GM21529 (cell line): ENCODE results near the gene LRP6.
"Not testable (repeated sequence)": the region's sequence is repeated elsewhere in the genome, so short reads cannot be mapped to it uniquely, and the experiment has no call there.

ENCODE experiments used
- ATAC-seq: cut with Tn5 transposase; IDR thresholded peaks from one replicate; pipeline ENCODE4 v1.9.1; 2021; ENCODE audit not compliant: unreplicated experiment

Gene LRP6

DNA sequence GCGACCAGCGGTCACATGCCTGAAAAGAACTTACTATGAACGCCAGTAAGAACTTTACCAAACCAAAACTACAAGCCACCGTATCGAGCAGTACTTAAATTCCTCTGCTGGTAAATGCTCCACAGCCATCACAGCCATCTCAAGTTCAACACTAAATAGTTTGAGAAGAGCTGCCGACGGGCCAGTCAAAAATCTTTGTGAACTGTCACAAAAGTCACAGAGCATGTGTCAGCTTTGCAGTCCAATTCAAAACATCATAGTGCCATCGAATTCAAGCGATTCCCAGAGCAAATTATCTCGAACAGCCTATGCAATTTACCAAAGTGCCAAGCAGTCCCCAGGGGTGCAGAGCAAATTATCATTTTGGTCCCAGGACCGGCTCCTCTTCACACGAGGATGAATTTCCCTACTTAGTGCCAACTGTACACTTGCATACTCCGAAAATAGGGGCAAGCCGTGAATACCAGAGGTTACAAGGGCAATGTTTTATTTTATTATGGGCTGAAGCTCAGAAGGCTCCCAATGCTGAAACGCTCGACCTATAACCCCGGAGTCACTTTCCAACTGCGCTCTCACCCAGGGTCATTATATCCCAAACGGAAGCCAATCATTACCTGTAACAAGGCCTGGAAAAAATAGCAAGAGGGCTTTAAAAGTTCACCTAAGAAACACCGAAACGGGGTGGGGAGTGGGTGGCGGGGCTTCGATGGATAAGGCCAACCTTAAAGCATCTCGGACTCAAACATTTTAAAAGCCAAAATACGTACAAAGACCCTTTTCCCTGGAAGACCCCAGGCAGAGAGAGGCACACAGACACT is 1.1 kb downstream of the LRP6 start:
- no peak for ATAC-seq

DNA sequence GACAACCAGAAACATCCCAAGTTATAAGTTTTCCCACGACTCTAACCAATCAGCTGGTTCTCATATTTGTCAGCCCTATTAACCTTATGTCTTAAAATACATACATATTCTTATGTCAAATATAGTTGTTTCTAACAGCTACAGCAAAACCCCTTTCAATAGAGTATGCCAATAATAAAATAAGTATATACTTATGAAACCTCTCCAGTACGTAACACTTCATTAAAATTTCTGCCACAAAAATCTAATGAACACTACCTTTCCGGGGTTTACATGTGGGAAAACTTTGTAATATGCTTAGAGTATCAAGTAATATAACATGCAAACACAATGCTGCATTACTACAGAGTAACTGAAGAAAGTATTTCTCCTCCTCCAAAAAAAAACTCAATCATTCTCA is 1.8 kb downstream of the LRP6 start:
- no peak for ATAC-seq

GRCh38 chr12:12263909-12264308 is 2.9 kb downstream of the LRP6 start:
- no peak for ATAC-seq

DNA sequence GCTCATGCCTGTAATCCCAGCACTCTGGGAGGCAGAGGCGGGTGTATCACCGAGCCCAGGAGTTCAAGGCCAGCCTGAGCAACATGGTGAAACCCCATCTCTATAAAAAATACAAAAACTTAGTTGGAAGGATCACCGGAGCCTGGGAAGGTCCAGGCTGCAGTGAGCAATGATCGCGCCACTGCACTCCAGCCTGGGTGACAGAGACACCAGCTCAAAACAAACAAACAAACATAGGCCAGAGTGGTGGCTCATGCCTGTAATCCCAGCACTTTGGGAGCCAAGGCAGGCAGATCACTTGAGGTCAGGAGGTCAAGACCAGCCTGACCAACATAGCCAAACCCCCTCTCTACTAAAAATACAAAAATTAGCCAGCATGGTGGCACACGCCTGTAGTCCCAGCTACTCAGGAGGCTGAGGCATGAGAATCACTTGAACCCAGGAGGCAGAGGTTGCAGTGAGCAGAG is 10.5 kb downstream of the LRP6 start:
- not testable (repeated sequence) for ATAC-seq

GRCh38 chr12:12254553-12254952 is 12.3 kb downstream of the LRP6 start:
- no peak for ATAC-seq

- ATAC-seq = no peak
These were observed 17.4 kb downstream of the LRP6 start for GRCh38 chr12:12249216-12250050.

DNA sequence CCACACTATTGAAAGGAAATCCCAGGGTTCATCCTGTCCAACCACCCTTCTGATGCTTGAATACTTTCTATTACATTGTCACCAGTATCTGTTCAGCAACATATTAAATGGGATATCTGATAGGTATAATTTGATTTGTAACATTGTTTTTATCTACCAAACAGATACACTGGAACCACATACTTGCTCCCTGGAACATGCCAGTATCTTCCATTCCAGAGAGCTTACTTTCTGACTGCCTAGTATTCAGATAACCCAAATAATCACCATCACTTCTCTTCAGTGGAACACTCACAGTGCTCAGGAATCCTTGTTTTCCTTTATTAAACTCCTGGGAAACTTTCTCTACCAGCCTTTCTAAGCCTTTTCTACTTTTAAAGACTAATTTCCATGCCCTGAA is 19.3 kb downstream of the LRP6 start:
- no peak for ATAC-seq

DNA sequence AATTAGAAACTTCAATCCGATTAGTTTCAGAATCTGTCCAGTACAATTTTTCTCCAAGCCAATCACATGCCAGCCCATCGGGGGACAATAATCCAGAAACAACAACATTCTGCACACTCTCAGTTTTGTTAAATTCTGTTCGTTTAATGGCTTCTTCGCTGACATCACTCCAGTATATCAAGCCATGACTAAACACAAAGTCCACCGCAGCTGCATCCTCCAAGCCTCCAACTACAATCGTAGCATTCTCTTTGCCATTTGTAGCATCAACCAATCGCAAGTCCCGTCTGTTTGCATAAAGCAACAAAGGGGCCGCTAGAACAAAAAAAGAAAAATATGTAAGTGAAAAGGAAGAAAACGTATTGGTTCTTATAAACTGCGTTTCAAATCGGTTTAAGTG is 22.5 kb downstream of the LRP6 start:
- ATAC-seq = no peak

DNA sequence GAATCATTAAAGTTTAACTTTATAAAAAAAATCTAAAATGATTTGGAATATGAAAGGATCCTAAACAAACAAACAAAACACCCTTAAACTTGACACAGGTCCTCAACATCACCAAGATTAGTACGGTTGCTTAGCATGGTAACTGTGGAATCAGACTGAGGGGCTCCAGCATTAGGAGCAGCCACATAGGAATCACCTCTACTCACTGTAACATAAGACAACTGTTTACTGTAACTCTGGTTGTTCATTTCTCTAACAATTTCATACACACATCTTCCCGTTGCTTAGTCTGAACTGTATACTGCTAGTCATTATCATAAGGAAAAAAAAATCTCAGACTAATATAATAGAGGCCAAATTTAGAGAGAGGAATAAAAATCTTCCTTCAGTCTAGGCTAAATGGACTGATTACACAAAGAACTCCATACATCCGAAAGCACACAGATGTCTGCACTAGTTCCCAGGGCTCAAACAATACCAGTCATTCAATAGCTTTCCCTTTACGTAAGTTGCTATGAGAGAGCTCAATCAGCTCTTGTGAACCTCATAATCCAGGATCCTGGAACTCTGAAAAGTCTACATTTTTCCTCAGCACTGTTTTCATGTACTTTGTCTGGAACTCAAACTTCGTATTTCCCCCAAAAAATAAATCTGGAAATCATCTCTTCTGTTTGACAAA is 26.0 kb downstream of the LRP6 start:
- ATAC-seq = no peak

- ATAC-seq = no peak
These were observed 27.7 kb downstream of the LRP6 start for GRCh38 chr12:12239127-12239526.

GRCh38 chr12:12238605-12239004 is 28.2 kb downstream of the LRP6 start:
- no peak for ATAC-seq

DNA sequence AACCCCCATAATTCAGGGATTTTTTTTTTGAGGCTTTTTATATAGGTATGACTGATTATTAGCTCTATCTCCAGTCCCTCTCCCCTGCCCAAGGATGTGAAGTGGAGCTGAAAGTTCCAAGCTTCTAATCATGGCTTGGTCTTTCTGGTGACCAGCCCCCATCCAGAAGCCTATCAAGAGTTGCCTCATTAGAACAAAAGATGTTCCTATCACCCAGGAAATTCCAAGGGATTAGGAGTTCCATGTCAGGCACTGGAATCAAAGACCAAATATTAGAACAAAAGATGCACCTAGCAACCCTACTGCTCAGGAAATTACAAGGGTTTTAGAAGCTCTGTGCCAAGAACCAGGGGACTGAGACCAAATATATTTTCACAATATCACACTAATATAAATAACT is 29.9 kb downstream of the LRP6 start:
- no peak for ATAC-seq

GRCh38 chr12:12230275-12230674 is 36.6 kb downstream of the LRP6 start:
- no peak for ATAC-seq

DNA sequence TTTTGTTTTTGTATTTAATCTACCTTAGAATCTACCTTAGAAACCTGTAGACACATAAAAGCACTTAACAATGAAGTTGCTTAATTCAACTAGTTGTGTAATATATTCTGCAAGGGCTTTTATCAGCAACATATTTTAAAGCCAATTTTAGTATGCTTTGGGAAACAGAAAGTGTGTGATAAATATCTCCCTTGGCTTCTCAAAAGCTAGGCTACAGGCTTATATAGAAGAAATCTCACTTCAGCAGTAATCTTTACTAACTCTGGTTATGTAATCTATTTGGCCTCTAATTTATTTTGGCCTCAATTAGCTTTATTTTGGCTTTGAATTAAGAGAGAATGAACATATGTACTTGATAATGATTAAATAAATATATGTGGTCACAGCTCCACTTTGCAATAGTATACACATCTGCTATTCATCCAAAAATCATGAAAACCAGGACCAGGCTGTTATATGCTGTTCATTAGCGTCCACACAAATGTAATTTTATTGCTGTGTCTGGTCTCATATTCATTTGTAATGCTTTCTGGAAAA is 37.2 kb downstream of the LRP6 start:
- ATAC-seq = no peak

GRCh38 chr12:12228402-12228801 is 38.4 kb downstream of the LRP6 start:
- no peak for ATAC-seq

- ATAC-seq = no peak
These were observed 40.7 kb downstream of the LRP6 start for GRCh38 chr12:12226187-12226586.

DNA sequence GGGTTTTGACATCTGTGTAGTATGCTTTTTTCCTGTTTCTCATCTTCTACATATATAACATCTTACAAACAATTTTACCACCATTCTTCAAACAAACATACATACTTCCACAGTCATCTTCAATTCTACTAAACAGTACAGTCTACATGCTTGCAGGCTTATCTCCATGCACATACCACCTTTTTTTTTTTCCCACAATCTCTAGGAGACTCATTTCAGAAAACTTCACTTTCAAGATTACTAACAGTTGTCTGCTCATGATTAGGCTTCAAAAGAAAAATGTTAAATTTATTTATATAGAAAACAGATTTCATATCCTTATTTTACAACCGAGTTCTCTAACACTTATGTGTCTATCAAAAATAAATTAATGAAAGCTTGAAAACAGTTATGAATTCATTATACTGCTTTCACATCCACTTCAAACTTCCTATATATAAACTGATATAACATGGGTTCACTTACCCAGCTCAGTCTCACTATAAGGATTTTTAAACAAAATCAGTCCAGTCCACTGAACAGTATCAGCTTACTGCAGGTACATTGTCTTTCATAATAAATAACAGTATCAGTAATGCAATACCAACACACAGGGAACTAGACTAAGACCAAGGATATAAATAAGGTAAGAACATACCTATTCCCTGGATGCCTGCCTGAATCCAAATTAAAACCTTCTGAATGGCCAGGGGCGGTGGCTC is 42.5 kb downstream of the LRP6 start:
- ATAC-seq = no peak

DNA sequence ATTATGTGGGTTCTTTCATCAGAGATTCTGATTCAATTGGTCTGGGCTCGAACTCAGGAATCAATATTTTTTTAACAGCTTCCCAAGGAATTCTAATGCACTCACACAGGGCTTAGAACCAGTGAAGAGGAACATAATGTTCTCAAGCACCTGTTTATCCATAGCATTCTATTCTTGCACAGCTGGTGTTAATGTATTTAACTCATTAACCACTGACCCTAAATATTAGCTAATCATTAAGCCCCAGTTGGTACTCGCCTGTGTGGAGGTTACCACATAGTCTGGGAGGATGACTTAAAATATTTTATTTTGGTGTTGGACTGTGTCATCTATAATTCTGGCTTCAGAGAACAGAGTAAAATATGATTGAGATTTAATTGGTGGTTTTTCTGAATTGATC is 45.3 kb downstream of the LRP6 start:
- ATAC-seq = no peak

GRCh38 chr12:12219664-12220063 is 47.2 kb downstream of the LRP6 start:
- no peak for ATAC-seq

- ATAC-seq = no peak
These were observed 49.9 kb downstream of the LRP6 start for GRCh38 chr12:12217018-12217359.
